ENCODE data around the gene CHMP3.

Gene CHMP3

DNA sequence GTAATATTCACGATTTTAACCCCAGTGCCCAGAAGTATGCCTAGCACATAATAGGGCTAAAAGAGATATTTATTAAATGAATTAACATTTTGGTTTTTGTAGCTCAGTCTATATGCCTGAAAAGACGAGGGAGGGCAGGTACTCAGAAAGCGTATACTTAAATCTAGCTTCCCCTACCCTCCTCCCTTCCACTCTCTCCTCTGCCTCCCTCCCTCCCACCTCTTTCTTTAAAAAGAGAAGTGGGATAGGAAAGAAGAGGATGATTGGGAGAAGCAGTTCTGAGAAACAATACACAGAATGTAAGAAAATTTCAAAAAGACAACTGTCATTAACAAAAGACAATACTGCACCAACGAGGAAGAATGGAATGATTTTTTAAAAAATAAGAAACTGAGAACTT, 39.8 kb downstream of the CHMP3 start:
- TF ChIP-seq, protein P1, sequence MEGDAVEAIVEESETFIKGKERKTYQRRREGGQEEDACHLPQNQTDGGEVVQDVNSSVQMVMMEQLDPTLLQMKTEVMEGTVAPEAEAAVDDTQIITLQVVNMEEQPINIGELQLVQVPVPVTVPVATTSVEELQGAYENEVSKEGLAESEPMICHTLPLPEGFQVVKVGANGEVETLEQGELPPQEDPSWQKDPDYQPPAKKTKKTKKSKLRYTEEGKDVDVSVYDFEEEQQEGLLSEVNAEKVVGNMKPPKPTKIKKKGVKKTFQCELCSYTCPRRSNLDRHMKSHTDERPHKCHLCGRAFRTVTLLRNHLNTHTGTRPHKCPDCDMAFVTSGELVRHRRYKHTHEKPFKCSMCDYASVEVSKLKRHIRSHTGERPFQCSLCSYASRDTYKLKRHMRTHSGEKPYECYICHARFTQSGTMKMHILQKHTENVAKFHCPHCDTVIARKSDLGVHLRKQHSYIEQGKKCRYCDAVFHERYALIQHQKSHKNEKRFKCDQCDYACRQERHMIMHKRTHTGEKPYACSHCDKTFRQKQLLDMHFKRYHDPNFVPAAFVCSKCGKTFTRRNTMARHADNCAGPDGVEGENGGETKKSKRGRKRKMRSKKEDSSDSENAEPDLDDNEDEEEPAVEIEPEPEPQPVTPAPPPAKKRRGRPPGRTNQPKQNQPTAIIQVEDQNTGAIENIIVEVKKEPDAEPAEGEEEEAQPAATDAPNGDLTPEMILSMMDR (IDR thresholded peaks at IDR 0.05; ENCODE audit: low read depth, low read length) = no peak
- H3K4me3 ChIP-seq (ENCODE audit: low read depth, low read length) = no peak overlapping the region

DNA sequence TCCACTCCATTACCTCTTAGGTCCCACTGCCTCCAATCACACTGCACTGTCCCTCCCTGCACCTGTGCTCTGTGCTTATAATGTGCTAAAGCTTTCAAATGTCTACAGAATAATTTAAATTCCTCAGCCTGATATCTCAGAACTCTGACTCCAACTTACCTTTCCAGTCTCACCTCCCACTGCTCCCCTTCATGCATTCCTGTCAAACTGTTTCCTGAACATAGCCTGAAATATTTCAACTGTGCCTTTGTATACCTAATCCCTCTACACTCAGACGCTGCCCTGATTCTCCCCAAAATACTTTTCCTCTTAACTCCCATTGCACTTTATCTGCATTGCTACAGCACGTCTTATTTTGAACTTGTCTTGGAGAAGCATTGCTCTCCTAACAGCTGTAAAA, 40.5 kb downstream of the CHMP3 start:
- no peak overlapping the region for H3K4me3 ChIP-seq (ENCODE audit: low read depth, low read length)
- TF ChIP-seq, protein P1 (IDR thresholded peaks at IDR 0.05; ENCODE audit: low read depth, low read length) = no peak

DNA sequence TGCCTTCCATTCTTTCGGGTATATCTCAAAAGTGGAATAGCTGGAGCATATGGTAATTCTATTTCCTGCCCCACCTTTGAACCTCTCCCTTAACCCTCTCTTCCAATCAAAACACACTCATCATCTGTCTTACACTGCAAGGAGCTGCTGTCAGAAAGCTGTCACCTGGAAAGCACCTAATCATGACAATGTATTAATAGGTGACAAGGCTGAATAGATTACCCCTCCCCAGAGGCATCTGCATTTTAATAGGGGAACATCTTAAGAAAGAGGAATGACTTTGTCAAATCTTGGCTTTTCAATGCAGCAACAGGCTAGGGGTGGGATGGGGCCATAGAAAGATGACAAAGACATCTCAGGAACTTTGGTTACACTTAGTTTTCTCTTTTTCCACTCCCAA, 41.3 kb downstream of the CHMP3 start:
- TF ChIP-seq, protein P1 (IDR thresholded peaks at IDR 0.05; ENCODE audit: low read depth, low read length) = no peak
- no peak overlapping the region for H3K4me3 ChIP-seq (ENCODE audit: low read depth, low read length)

DNA sequence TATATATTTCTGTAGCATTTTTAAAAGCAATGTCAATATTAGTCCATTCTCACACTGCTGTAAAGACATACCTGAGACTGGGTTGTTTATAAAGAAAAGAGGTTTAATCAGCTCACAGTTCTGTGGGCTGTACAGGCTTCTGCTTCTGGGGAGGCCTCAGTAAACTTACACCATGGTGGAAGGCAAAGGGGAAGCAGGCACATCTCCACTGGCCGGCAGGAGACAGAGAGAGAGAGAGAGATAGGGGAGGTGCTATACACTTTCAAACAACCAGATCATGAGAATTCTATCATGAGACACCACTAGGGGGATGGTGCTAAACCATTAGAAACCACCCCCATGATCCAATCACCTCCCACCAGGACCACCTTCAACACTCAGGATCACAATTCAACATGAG, 43.1 kb downstream of the CHMP3 start:
- TF ChIP-seq, protein P1 (IDR thresholded peaks at IDR 0.05; ENCODE audit: low read depth, low read length) = no peak
- no peak overlapping the region for H3K4me3 ChIP-seq (ENCODE audit: low read depth, low read length)

DNA sequence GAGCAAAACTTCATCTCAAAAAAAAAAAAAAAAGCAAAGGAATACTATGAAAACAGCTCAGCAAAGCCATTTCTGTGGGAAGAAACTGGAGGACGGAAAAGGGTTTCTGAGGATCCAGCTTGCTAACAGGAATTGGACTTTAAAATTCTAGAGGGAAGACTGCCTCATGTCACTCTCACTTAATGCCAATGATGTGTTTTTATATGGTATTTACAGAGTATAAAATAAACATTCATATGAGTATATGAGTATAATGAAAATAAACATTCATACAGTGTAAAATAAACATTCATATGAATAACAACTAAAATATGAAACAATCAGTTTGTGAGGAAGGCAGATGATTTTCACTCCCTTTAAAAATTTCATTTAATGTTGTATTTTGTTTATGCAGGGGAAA, 43.9 kb downstream of the CHMP3 start:
- no peak overlapping the region for H3K4me3 ChIP-seq (ENCODE audit: low read depth, low read length)
- TF ChIP-seq, protein P1 (IDR thresholded peaks at IDR 0.05; ENCODE audit: low read depth, low read length) = no peak

DNA sequence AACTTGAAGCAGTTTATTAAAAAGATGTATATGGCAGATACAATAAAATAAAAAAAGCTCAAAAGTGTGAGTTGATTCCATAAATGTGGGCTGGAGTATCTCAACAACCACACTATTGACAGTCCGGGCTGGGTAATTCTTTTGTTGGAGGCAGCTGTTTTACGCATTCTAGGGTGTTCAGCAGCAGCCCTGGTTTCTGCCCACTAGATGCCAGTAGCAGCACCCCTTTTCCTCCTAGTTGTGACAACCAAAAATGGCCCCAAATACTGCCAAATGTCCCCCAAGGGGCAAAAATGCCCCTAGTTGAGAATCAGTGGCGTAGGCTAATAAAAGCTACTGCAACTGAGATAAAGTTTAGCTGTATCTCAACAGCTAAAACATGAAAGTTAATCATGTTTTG, 44.8 kb downstream of the CHMP3 start:
- H3K4me3 ChIP-seq (ENCODE audit: low read depth, low read length) = no peak overlapping the region
- TF ChIP-seq, protein P1 (IDR thresholded peaks at IDR 0.05; ENCODE audit: low read depth, low read length) = 0 out of 2 replicates have a peak, but pooled peaks have one; percentile 7

DNA sequence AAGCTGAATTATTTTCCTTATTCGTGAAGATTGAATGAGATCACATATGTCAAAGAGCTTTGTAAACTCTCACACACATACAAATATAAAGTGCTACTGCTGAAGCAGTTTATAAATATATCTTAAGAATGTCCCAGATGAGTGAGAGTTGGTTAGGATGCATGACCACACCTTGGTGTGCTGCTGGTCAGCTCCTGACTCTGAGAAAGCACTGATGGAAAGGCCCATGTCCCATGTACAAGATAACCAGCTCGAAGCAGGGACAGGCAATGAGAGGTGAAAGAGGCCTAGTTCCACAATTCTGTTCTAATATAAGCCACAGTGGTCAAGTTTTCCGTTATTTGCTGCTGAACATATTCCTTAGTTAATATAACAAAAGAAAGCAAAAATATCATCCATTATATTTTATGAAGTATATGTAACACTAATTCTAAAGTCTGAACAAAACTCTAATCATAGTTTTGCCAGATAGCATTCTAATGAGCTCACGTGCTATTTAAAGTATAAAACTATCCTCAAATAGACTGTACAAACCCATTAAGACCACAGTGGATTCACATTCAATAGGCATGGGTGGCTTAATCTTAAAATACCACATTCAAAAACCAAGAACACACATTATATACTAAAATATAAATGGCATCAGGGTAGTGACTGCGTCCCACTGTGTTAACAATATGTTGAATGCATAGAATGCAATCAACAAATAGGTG, 49.1 kb downstream of the CHMP3 start:
- TF ChIP-seq, protein P1 (IDR thresholded peaks at IDR 0.05; ENCODE audit: low read depth, low read length) = no peak

More for the DNA sequence above, 49.1 kb downstream of the CHMP3 start:
- H3K4me3 ChIP-seq (ENCODE audit: low read depth, low read length) = no peak overlapping the region

Data from WI38 (cell line).